Transverse colon (tissue), 4 donors: ENCODE measurements around the gene OR8G5.

ENCODE experiments used
- EP300 ChIP-seq: sonication (generic); formaldehyde crosslinking; IDR thresholded peaks from one replicate; pipeline ENCODE4 v1.6.1; 2017; ENCODE audit warnings: antibody characterized with exemption, low read depth
- POLR2AphosphoS5 ChIP-seq, 3 donors: sonication (generic); formaldehyde crosslinking; IDR thresholded peaks; one replicate each; pipeline ENCODE4 v1.6.1; 2016; ENCODE audit warnings: antibody characterized with exemption in 3 of 3
- TF ChIP-seq, protein P1 (sequence below), 5 experiments: fragments of 200-600 bp in 3 of 5; fragments of 450-650 bp in 2 of 5; sonication (generic) in 3 of 5; IDR thresholded peaks; 1 replicate in 2 of 5; 2 replicates in 3 of 5; pipeline ENCODE4 v1.5.1; 2016 to 2017; ENCODE audit warnings: antibody characterized with exemption in 5 of 5, inconsistent platforms in 3 of 5, mild to moderate bottlenecking in 2 of 5, moderate library complexity in 1 of 5

DNA sequence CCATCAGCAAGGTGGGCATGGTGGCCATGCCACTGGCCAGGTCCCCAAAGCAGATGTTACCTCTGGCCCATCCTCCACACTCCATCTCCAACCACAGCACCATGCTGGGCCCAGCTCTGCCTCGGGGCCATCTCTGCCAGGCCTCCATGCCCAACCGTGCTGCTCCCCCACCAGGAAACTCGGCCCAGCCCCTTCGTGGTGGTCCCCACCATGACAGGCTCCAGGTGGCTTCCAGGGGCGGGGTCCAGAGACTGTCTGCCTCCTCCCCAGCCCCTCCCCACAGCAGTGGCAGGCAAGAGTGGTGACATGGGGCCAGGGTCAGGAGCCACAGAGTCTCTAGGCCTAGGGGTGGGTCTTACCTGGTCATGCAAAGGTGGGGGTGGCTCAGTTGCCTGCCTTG is 45.8 kb upstream of the OR8G5 start:
- TF ChIP-seq, protein P1, sequence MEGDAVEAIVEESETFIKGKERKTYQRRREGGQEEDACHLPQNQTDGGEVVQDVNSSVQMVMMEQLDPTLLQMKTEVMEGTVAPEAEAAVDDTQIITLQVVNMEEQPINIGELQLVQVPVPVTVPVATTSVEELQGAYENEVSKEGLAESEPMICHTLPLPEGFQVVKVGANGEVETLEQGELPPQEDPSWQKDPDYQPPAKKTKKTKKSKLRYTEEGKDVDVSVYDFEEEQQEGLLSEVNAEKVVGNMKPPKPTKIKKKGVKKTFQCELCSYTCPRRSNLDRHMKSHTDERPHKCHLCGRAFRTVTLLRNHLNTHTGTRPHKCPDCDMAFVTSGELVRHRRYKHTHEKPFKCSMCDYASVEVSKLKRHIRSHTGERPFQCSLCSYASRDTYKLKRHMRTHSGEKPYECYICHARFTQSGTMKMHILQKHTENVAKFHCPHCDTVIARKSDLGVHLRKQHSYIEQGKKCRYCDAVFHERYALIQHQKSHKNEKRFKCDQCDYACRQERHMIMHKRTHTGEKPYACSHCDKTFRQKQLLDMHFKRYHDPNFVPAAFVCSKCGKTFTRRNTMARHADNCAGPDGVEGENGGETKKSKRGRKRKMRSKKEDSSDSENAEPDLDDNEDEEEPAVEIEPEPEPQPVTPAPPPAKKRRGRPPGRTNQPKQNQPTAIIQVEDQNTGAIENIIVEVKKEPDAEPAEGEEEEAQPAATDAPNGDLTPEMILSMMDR (IDR thresholded peaks at IDR 0.05): no peak
- TF ChIP-seq POLR2AphosphoS5 (IDR thresholded peaks at IDR 0.05) (no peak), EP300 (no peak)
